Measurements from ENCODE around the gene KCNF1. TPM values are rescaled to one million over a fixed set of nuclear protein-coding genes. Genes with fewer than 3 reads are reported as not detected.

Gene KCNF1
- total and polyA plus RNA-seq, 10 of the 15 experiments (the other 5 are each of a cell fraction or from before 2014, with no cell fraction given): not detected

- TF ChIP-seq NFIC (IDR thresholded peaks at IDR 0.05; ENCODE audit: low read depth, low read length): no peak
These were observed 42.7 kb downstream of the KCNF1 start (continued) for GRCh38 chr2:10954416-10954815.

GRCh38 chr2:10954856-10955818 lies 43.4 kb downstream of the KCNF1 start:
- no TSS peak for BruUV-seq (replicated peaks)
- ChIA-PET CTCF (no interaction called here), SMC1A (ENCODE audit: uncharacterized antibody, unreplicated experiment) (interaction anchor here (0.6 kb wide), 1 partner anchor 31 kb away, joined by 3 read pairs; no protein-coding TSS in a partner anchor), POLR2A (no interaction called here), RAD21 (ENCODE audit: unreplicated experiment) (no interaction called here)
- H3K4me1 ChIP-seq (ENCODE audit: control insufficient read depth, insufficient read depth, low read length): no peaks in the 10 kb centered on the region
- H3K9ac ChIP-seq (ENCODE audit: control insufficient read depth, insufficient read depth, low read length): no peak overlapping the region
- 40% methylated on average over 12 of the region's 12 CpGs for WGBS (ENCODE audit: insufficient coverage, insufficient replicate concordance, low lambda C conversion rate, missing lambda C conversion rate)
- H3K9me3 ChIP-seq (replicated peaks; ENCODE audit: control insufficient read depth, insufficient read depth, low read length): no peaks in the 10 kb centered on the region; the same call in 2 of the 3 replicates
- no peaks in the 10 kb centered on the region; a peak in 1 of 4 replicates for H3K27me3 ChIP-seq (replicated peaks in 1 of 2; ENCODE audit: control insufficient read depth in 2 of 2, insufficient read depth in 2 of 2, low read length in 1 of 2)
- DNase-seq (ENCODE audit: low read depth, low spot score) (no peak), FAIRE-seq (no peak), ATAC-seq (no peak)
- no peaks in the 10 kb centered on the region for H4K20me1 ChIP-seq (ENCODE audit: control insufficient read depth, insufficient read depth)
- no peaks in the 10 kb centered on the region for H3K79me2 ChIP-seq (ENCODE audit: control insufficient read depth, insufficient read depth, low read length)
- no peak overlapping the region for H3K4me2 ChIP-seq (ENCODE audit: control insufficient read depth, insufficient read depth)
- intact Hi-C loops (cut with micrococcal nuclease; ENCODE audit: unreplicated experiment) (no loop called here), in situ Hi-C loops (cut with MboI) (no loop called here)
- no peaks in the 10 kb centered on the region for H3K36me3 ChIP-seq (ENCODE audit: control insufficient read depth in 2 of 2, insufficient read depth in 2 of 2, low read length in 1 of 2)
- H2AFZ ChIP-seq (ENCODE audit: control insufficient read depth, low read depth, low read length): no peak overlapping the region
- H3K4me3 ChIP-seq: no peak overlapping the region
- TF ChIP-seq BRCA1 (IDR thresholded peaks at IDR 0.05; ENCODE audit: low read depth, low read length): no peak
- no peak for TF ChIP-seq BHLHE40 (IDR thresholded peaks at IDR 0.05; ENCODE audit: borderline replicate concordance in 1 of 2, low read depth in 2 of 2, low read length in 1 of 2)
- TF ChIP-seq WRNIP1 (IDR thresholded peaks at IDR 0.05; ENCODE audit: borderline replicate concordance, low read depth, low read length): no peak
- TF ChIP-seq NRF1 (conservative IDR thresholded peaks at IDR 0.05; ENCODE audit: low read depth, low read length): no peak
- no peak for TF ChIP-seq NFIC (IDR thresholded peaks at IDR 0.05; ENCODE audit: low read depth, low read length)
- no peak for TF ChIP-seq TARDBP (IDR thresholded peaks at IDR 0.05; ENCODE audit: borderline replicate concordance)
- no peak for TF ChIP-seq E2F8 (IDR thresholded peaks at IDR 0.05; ENCODE audit: low read depth, partially characterized antibody)
- no peak for TF ChIP-seq E4F1 (IDR thresholded peaks at IDR 0.05; ENCODE audit: borderline replicate concordance, partially characterized antibody)
- TF ChIP-seq HDAC6 (IDR thresholded peaks at IDR 0.05; ENCODE audit: unreplicated experiment): no peak
- no peak for TF ChIP-seq ZNF592 (IDR thresholded peaks at IDR 0.05)
- no peak overlapping the region for H3K27ac ChIP-seq (ENCODE audit: control insufficient read depth, insufficient read depth)
